Stimulated activated CD4-positive, alpha-beta T cell treated with anti-CD3 and anti-CD28 coated beads, Interleukin-1b, Interleukin-23, amount 100 ng/mL, for 48 hours (primary cell): ENCODE results near the gene NRXN2.
"Not testable (repeated sequence)": the region's sequence is repeated elsewhere in the genome, so short reads cannot be mapped to it uniquely, and the experiment has no call there.

ENCODE experiments used
- DNase-seq: peaks from one replicate; pipeline ENCODE4 v3.0.0-alpha.2; 2020

NRXN2 gene

DNA sequence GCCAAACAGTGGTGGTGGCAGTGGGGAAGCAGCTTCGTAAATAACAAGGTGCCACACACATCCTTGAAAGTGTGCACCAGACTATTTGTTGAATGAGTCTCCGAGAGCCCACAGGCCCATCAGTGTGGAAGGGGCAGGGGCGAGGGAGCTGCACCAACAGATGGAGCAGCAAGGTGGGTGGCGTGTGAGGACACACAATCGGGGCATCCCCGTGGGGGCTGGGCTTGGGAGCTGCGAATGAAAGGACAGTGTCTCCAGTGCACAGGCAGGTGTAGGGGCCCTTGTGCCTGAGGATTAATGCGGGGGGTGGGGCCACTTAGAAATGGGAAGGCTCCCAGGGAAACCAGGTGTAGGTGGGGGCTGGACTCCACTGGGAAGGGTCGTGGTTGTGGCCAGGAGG, 2.8 kb downstream of the NRXN2 start:
- no peak for DNase-seq

DNA sequence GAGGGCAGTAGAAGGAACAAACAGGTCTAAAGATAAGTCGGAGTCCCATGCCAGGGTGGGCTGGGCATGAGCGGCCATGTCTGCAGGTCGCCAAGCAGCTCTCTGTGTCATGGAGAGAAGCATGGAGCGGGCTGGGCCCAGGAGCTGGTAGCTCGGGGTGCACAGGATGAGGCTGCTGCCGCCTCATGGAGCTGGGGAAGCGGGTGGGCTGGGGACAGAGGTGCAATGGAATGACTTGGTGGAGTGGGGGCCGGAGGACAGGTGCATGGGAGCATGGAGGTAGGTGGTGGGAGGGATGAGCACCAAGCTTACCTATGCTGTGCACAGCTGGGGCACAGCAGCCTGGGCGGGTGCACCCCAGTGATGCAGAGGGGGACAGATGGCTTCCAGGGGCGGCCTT, 3.6 kb downstream of the NRXN2 start:
- DNase-seq: no peak

DNA sequence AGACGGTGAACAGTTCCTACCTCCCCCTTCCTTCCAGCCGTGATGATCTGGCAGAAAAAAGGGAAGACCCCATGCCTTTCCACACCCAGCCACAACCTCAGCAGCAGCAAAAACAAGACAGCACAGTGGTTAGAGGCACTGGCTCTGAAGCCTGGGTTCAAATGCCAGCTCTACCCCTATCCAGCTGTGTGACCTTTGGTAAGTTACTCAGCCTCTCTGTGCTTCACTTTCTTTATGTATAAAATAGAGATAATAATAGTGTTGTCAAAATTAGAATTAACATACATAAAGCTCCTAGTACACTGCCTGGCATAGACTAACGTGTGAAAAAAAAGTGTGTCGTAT, 4.2 kb downstream of the NRXN2 start:
- DNase-seq: no peak

DNA sequence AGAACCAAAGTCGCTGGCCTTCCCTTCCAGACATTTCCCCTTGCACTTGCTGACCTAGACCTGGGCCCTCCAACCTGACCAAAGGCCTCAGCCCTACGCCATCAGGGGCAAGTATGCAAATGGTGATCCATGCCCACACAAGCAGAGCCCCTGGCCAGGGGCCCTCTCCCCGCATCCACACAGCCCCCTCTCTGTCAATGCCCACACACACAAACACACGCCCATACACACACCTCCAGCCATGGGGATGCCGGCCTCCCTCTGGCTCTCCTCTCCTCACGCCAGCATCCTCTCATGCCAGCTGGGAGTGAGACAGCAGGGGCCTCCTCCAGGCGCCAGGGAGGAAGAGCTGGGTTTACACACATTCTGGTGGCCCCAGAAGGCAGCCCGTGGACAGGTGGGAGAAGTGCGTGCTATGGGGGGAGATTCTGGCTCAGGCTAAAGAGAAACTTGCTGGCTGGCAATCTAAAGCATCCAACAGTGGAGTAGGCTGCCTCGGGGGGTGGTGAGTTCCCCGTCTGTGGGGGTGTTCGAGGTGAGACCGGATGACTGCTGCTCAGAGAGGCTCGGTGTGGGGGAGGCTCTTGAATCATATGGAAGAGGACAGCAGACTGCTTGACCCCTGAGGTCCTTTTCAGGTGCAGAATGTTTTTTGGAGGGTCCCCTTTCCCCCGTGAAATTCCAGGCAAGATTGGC, 4.8 kb downstream of the NRXN2 start:
- DNase-seq: no peak

DNA sequence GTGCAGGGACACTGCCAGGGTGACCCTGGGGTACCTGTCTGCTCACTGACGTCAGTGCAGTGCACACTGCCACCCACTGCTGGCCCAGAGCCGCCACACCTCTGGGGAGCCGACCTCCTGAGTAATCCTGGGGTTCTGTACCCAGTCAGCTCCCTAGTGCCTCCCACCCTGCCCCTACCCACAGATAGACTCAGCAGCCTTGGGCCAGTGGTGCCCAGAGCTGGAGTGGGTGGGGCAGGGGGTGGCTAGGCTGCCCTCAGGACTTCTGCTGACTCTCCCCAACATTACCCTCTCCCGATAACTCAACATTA, 5.8 kb downstream of the NRXN2 start:
- DNase-seq: no peak

DNA sequence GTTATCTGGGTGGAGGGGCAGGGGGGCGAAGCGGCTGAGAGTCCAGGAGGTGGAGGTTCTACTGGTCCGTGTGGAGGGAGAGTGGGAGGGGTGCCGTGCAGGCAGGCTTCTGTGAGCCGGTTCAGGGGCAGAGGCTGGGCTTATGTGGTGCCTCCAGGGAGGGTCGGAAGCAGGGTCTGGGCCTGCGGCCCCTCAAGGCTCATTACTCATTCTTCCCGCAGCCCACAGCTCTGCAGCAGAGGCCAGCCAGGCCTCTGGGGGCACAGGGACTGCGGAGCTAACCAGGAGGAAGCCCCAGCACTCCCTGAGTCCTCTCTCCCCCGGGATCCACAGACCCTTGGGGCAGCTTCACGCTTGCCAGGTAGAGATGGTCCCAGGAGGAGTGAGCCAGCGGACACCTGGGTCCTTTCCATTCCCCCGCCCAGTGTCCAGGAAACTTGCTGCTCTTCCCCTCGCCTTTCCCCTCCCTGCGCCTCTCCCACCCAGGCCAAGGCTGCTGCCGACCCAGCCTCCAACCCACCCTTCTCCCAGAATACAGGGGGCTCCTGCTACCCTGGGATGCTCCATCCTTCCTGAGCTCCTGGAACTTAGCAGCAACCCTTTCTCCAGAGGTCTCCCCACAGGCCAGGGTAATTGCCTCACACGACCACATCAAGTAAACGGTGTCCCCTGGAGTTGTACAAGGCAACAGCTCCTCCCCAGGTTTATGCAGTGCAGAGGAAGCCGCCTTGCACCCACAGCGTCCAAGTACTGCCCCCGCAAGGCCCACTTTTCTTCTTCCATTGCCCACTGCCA, 6.3 kb downstream of the NRXN2 start:
- no peak for DNase-seq

DNA sequence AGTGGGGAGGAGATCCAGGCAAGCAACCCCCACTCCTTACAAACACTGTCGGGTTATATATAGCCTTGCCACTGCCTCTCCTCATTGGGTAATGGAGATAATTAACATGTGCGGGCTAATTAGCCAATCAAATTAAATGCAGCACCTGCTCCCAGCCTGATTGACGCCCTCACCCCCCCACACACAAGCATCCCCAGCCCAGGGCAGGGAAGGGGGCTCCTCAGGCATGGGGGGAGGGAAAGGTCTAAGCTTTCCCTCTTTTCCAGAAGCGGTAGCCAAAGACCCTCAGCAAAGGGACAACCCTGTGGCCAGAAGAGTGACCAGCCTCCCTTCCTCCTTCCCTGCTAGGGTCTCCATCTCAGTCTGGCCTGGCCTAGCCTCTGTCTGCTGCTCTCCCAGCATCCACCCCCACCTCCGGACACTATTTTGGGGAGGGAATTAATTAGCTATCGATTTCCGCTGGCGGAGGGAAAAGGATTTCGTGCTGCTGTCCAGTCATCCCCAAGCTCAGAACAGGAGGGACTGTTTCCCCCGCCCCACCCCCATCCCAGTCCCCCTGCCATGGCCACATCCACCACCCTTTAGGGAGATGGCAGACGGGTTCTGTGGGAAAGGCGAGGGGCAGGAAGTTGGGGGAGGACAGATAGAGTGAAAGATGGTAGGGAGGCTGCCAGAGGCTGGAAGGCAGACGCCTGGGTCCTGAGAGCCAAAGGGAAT, 7.1 kb downstream of the NRXN2 start:
- DNase-seq: no peak

DNA sequence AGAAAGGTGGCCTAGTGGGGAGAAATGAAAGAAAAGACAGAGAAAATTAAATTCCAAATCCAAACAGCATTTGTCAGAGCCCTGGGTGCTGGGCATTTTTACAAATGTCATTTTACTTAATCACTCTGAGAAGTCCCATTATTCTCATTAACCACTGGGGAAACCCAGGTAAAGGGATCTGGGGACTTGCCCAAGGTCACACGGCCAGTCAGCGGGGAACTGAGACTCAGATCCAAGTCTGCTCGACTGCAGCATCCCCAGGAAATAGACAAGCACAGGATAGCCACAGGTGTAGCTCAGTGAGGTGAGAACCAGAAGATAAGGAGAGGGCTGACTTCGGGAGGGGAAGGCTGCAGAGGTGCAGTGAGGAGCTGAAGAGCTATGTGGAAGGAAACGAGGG, 7.9 kb downstream of the NRXN2 start:
- DNase-seq: no peak

DNA sequence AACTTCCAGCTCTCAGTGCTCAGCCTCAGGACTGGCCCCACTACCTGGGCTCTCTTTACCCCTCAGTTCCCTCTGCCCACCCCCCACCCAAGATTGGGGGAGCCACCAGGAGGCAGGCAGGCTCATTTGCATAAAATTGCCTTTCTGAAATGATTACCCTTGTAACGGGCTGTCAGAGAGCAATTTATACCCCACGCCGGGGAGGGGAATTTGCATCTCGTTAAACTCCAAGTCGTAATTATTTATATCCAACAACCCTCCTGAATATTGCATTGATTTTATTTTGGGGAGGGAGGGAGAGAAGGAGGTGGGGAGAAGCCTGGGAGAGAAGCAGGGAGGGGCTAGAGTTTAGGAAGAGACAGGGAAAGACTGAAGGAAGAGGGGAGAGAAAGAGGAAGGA, 8.3 kb downstream of the NRXN2 start:
- no peak for DNase-seq

DNA sequence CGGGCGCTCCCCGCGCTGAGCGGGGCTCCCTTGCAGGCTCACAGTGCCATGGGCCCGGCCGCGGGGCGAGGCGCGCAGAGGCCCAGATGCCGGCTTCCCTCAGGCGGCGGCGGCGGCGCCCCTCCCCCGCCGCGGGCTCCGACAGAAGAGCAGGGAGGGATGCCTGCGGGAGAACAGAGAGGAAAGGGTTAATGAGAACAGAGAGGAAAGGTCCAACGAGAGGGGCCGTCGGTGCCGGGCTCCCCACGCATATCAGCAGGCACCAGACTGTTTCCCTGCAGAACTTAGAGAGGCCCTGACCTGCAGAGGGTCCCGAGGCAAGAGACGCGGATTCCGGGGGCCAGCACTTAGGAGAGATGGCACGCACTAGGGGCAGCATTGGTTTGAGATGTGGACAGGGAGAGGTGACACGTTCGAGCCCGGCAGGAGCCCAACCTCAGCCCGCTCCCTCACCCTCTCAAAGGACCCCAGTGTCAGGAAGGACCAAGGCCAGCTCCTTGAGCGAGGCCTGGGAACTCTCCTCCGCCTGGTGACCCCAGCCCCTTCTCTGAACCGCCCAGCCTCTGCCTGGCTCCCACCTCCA, 9.1 kb downstream of the NRXN2 start:
- no peak for DNase-seq

DNA sequence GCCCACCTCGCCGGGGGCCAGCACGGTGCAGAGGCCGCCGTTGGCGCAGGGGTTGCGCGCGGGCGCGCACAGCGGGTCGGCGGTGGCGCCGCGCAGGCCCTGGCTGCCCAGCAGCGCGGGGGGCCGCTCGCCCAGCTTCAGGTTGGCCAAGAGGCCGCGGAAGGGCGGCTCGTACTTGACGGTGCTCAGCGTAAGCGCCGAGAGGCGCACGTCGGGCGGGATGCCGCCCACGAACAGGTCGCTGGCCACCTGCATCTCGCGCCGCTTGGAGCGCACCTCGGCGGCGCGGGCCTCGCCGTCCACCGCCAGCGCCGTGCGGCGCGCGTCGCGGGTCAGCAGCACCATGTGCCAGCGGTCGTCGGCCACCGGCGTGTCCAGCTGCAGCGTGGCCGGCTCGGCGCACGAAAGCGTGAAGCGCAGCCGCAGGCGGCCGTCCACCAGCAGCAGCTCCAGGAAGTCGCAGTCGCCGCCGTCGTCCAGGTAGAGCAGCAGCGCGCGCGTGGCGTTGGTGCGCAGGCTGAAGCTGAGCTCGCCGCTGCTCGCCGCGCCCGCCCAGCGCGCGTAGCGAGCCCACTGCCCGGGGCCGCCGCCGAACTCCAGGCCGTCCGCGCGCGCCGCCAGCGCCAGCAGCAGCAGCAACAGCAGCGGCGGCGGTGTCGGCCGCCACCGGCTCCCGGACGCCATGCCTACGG, 9.8 kb downstream of the NRXN2 start:
- no peak for DNase-seq

DNA sequence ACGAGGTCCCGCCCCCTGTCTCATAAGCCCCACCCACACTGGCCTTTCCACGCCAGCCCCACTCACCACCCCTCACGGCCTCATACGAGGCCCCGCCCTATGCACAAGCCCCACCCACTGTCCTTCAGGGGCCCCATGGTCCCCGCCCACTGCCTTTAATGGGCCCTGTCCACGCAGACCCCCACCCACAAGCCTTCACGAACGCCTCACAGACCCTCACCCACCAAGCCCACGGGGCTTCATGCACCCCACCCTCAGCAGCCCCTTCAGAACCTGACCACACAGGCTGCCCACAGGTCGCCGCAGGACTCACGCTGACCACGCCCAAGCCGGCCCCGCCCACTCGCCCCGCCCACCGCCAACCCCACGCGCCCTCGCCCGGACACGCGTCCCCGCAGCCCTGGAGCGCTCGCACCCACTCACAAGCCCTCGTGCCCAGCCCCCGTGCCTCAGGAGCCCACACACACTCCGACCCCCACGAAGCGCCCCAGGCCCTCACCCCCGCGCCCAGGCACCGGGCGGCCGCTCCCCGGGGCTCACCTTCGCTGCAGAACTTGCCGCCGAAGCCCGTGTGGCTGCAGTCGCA, 10.5 kb downstream of the NRXN2 start:
- no peak for DNase-seq

DNA sequence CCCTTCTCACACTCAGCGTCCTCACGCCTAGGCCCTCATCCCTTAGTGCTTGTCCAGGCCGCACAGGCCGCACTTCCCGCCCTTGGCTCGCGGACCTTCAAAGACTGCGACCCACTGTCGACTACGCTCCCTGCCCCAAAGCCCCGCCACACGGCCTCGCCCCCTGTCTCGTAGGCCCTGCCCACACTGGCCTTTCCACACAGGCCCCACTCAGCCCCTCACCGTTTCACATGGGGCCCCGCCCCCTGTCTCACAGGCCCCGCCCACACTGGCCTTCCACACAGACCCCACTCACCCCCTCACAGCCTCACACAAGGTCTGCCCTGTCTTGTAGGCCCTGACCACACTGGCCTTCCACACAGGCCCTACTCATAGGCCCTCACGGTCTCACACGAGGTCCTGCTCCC, 11.0 kb downstream of the NRXN2 start:
- DNase-seq: no peak

DNA sequence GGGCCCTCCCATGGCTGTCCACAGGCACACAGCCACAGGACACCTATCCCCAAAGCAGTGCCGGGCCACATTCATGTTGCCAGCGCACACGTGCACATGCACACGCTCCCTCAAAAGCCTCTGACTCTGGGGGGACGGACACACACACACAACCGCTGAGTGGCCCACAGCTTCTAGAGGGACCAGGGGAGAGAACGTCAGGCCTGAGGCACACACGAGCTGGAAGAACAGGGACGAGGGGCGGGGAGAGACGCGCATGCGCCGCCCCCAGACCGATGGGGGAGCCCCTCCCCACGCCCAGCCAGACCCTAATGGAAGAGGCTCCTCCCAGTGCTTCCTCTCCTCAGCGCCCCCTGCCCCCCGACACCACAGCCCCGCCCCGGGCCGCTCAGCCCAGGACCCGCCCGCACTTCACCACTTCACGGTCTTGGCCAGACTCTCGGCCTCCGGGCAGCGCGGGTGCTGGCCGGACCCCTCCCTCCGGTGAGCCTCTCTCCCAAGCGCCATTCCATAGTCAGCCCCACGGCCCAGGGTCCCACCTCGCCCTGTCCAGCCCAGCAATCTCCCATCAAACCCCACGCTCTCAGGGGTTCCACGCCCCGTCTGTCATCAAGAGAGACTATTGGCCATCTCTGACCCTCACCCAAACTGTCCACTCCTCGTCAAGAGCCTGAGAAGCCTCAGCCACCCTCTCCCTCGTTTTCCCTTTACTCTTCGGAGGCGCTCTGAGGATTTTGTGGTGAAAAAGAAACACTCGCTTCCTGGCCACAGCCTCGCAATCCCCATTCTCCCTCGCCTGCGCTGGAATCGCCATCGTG, 11.7 kb downstream of the NRXN2 start:
- DNase-seq: no peak

DNA sequence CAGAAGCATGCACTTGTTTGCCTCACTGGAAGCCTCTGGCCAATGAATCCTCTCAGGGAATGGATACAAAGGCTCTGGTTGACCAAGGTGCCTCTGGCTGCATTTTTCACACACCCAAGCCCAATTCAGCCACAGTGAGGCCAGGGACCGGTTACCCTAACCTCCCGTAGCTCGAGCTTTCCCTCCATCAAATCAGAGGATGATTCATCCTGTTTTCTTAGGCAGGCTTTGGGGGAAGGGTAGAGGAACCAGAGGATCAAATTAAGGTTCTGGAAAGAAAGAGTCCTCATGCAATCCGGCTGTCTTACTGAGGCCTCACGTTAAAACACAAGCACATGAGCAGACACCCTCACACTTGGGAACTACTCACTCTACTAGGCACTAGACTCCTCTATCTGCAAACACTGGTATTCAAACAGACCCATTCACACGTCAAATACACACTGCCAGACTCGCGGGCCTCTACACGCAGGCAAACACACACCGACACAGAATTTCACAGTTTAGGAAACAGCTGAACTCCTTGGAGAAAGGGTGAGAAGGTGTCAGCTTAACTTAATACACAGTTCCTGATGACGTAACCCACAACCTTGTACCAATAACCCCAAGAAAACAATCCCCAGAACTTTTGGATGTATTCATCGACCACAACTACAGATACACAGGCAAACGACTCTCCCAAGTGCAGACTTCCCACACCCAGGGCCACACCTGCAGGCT, 12.4 kb downstream of the NRXN2 start:
- DNase-seq: no peak

DNA sequence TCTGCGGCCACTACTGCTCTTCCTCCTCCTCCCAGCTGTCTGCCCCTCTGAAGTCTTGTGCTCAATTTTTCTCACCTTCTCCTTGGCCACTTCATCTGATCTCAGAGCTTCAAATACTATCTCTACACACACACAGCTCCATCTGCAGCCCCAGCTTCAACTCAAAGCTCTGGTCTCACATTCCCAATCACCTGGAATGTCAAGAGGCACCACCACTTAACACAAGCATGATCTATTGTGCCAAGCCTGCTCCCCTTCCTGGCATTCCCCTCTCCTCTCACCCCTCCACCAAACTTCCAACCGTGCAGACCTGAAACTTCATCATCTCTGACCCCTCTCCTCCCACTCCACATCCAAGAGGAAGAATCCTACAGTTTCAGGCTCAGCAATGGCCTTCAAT, 17.5 kb downstream of the NRXN2 start:
- DNase-seq: no peak

DNA sequence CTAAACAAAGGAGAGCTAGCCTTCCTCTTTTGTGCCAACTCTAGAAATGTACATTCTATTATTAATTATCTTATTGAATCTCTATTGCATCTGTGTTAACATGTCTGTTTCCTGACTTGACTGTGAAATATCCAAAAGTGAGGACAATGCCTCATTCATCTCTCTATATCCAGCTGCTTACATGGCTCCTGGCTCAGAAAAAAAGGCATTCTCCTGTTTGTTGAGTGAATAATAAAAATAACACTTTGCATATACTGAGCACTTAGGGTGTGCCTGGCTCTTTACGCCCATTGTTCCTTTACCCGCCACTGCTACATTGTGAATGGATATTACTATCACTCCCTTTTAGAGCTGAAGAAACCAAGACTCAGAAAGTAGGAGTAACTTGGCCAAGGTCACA, 19.9 kb downstream of the NRXN2 start:
- DNase-seq: no peak

DNA sequence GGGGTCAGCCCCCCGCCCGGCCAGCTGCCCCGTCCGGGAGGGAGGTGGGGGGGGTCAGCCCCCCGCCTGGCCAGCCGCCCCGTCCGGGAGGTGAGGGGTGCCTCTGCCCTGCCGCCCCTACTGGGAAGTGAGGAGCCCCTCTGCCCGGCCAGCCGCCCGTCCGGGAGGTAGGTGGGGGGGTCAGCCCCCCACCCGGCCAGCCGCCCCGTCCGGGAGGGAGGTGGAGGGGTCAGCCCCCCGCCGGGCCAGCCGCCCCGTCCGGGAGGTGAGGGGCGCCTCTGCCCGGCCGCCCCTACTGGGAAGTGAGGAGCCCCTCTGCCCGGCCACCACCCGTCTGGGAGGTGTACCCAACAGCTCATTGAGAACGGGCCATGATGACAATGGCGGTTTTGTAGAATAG, 21.0 kb downstream of the NRXN2 start:
- not testable (repeated sequence) for DNase-seq

DNA sequence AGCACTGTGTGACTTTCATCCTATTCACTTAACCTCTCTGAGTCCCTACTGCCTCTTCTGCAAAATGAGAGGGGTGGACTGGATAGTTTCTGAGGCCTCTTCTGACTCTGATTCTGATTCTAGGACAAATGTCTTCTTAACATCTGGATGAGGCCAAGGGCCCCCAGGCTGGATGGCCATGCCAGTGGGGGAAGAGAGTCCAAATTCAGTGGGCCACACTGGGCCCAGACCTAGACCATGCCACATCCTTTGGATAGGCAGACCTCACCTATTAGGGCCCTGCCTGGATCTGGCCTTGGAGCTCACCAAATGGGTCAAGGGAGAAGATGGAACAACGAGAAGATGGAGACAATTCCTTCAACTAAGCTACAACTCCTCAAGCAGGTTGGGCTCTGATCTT, 24.6 kb downstream of the NRXN2 start:
- DNase-seq: no peak

DNA sequence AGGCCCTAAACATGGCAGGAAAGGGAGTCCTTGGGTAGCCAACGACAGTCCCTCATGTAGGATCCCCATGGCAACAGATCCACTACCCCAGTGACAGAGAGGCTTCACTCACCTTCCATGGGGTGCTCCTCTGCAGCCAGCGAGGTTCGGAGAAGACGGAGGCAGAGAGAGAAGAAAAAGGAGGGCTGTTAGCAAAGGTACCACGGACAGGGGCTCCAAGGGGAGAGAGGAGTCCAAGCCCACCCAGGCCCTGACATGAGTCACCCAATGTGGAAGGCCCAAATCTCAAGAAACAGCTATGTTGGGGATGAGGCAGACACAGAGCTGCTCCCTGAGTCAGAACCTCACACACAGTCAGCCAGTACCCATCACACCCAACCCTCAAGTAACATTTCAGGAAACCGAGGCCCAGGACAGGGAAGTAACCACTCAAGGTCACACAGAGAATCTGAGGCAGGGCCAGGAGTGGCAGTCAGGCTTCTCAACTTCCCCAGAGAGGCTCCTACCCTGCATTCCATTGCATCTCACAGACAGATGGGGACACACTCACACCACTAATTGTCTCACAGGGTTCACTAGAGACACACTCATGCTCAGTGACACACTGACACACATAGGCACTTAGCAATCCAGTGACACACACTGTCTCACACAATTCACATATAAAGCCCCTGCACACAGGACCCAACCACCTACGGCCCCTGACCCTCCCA, 25.2 kb downstream of the NRXN2 start:
- no peak for DNase-seq

DNA sequence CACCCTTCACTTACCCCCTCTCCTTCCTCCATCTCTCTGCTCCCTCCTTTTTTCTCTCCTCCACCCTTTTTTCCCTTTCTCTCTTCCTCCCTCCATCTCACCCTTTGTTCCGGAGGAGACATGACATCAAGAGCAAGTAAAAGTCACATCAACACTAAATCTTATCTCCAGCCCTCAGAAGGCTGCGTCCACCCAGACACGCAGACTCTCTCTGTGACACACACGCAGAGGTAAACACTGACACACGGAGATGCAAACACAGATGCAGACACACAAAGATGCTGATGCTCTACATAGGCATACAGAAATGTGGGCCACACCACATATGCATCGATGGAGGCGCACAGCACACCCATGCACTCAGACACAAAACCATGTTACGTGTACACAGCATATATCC, 27.0 kb downstream of the NRXN2 start:
- no peak for DNase-seq
